NCI-H82 (cell line): ENCODE data around the gene ADGRA1.
"Not testable (repeated sequence)": the region's sequence is repeated elsewhere in the genome, so short reads cannot be mapped to it uniquely, and the experiment has no call there.

ENCODE experiments used
- DNase-seq: peaks from one replicate; lab custom pipeline; 2025; lab: John Stamatoyannopoulos, UW

Gene ADGRA1

GRCh38 chr10:133087679-133088178 lies at the start of gene ADGRA1:
Gene ADGRA1, plus strand, starts transcription at chr10:133087924. Its CDS starts 986 bp downstream, at chr10:133088910.
- DNase-seq: no peak

- no peak for DNase-seq
Measured at GRCh38 chr10:133038036-133038823, 49.5 kb upstream of the ADGRA1 start.

GRCh38 chr10:133039107-133039802 lies 48.5 kb upstream of the ADGRA1 start:
- no peak for DNase-seq

- no peak for DNase-seq
Measured at GRCh38 chr10:133039803-133040165, 47.9 kb upstream of the ADGRA1 start.

- no peak for DNase-seq
Measured at GRCh38 chr10:133040198-133040597, 47.5 kb upstream of the ADGRA1 start.

GRCh38 chr10:133041101-133041500 lies 46.6 kb upstream of the ADGRA1 start:
- DNase-seq: no peak

- no peak for DNase-seq
Measured at GRCh38 chr10:133042061-133042460, 45.7 kb upstream of the ADGRA1 start.

GRCh38 chr10:133042816-133043215 lies 44.9 kb upstream of the ADGRA1 start:
- no peak for DNase-seq

- DNase-seq: no peak
Measured at GRCh38 chr10:133043541-133044225, 44.0 kb upstream of the ADGRA1 start.

- DNase-seq: no peak
Measured at GRCh38 chr10:133044401-133044811, 43.3 kb upstream of the ADGRA1 start.

- DNase-seq: no peak
Measured at GRCh38 chr10:133045556-133046389, 42.0 kb upstream of the ADGRA1 start.

- DNase-seq: no peak
Measured at GRCh38 chr10:133046390-133046765, 41.3 kb upstream of the ADGRA1 start.

GRCh38 chr10:133047526-133048123 lies 40.1 kb upstream of the ADGRA1 start:
- no peak for DNase-seq

- DNase-seq: no peak
Measured at GRCh38 chr10:133048266-133048665, 39.5 kb upstream of the ADGRA1 start.

- no peak for DNase-seq
Measured at GRCh38 chr10:133048926-133049325, 38.8 kb upstream of the ADGRA1 start.

GRCh38 chr10:133049639-133050038 lies 38.1 kb upstream of the ADGRA1 start:
- DNase-seq: no peak

- no peak for DNase-seq
Measured at GRCh38 chr10:133050371-133050770, 37.4 kb upstream of the ADGRA1 start.

- DNase-seq: no peak
Measured at GRCh38 chr10:133052076-133052475, 35.6 kb upstream of the ADGRA1 start.

GRCh38 chr10:133053527-133054133 lies 34.1 kb upstream of the ADGRA1 start:
- DNase-seq: not testable (repeated sequence)

- no peak for DNase-seq
Measured at GRCh38 chr10:133055470-133055869, 32.3 kb upstream of the ADGRA1 start.

GRCh38 chr10:133056001-133056400 lies 31.7 kb upstream of the ADGRA1 start:
- no peak for DNase-seq
